Endothelial cell of hepatic sinusoid (primary cell): ENCODE results near the gene GBX1.

Experiments
- in situ Hi-C: cut with HindIII; loops from 2 replicates; pipeline ENCODE4 v1.10.0; 2017; ENCODE audit warnings: low sequenced_read_pairs

The GBX1 gene

GRCh38 chr7:151100921-151101320 is 66.6 kb downstream of the GBX1 start:
- in situ Hi-C loops: no loop called here

GRCh38 chr7:151099486-151100211 is 67.8 kb downstream of the GBX1 start:
- in situ Hi-C loops: no loop called here
